Body of pancreas (tissue), 4 donors: ENCODE measurements around the gene ERAS. TPM values are rescaled to one million over a fixed set of nuclear protein-coding genes. Genes with fewer than 3 reads are reported as not detected.

Experiments
- ATAC-seq: fragments of 150-250 bp; one replicate; pipeline ENCODE4 v1.9.1; 2016
- DNase-seq, 4 donors: peaks; one replicate each; pipeline ENCODE4 v3.0.0-alpha.2; 2019
- H3K27ac ChIP-seq, 4 donors: fragments of 200-600 bp; sonication (generic); 1 replicate in 3 of 4; 2 replicates in 1 of 4; pipeline versions ENCODE4 v1.5.1 to v1.6.1; 2016 to 2019; ENCODE audit warnings: mild to moderate bottlenecking in 1 of 4, mixed read lengths in 1 of 4, moderate library complexity in 1 of 4
- H3K27me3 ChIP-seq, 2 donors: fragments of 200-600 bp; sonication (generic); one replicate each; pipeline ENCODE4 v1.6.0; 2016; ENCODE audit warnings: mild to moderate bottlenecking in 1 of 2
- H3K36me3 ChIP-seq, 2 donors: fragments of 200-600 bp; sonication (generic); replicated peaks in 1 of 2; 2 replicates each; pipeline ENCODE4 v1.5.1; 2016; ENCODE audit warnings: low read depth in 2 of 2; ENCODE audit not compliant: insufficient read depth in 1 of 2
- H3K4me1 ChIP-seq: fragments of 200-600 bp; sonication (generic); one replicate; pipeline ENCODE4 v1.6.0; 2016
- H3K4me3 ChIP-seq, 2 donors: fragments of 200-600 bp; sonication (generic); 1 replicate in 1 of 2; 2 replicates in 1 of 2; pipeline ENCODE4 v1.5.1; 2016 to 2019
- H3K9me3 ChIP-seq, 3 donors: fragments of 200-600 bp; sonication (generic); 1 replicate in 2 of 3; 2 replicates in 1 of 3; pipeline ENCODE4 v1.5.1; 2016
- CTCF ChIP-seq, 7 experiments: fragments of 450-650 bp in 4 of 7; fragments of 200-600 bp in 3 of 7; sonication (generic) in 3 of 7; IDR thresholded peaks; one replicate each; pipeline ENCODE4 v1.5.1; 2016 to 2019; ENCODE audit warnings: antibody characterized with exemption in 7 of 7
- POLR2A ChIP-seq, 3 donors: fragments of 450-650 bp; IDR thresholded peaks; one replicate each; pipeline ENCODE4 v1.6.1; 2016; ENCODE audit warnings: antibody characterized with exemption in 3 of 3, mild to moderate bottlenecking in 2 of 3
- WGBS, 2 donors: methylation state at CpG; one replicate each; pipeline ENCODE4 v1.1.5; 2017; 5-methylcytosine and 5-hydroxymethylcytosine counted together
- intact Hi-C: fragments of 100-400 bp; cut with DNase I; formaldehyde crosslinking; loops from one replicate; pipeline ENCODE4 v1.15.1; 2023
- total RNA-seq, 2 donors: library from RNA; depleted of rRNA; stranded (reverse); fragments of >200 nt; gene quantifications; one replicate each; pipeline ENCODE4 v1.1.0, GENCODE V29; 2016

Gene ERAS
- total RNA-seq, 2 donors from 2014 or later, result not detected

DNA sequence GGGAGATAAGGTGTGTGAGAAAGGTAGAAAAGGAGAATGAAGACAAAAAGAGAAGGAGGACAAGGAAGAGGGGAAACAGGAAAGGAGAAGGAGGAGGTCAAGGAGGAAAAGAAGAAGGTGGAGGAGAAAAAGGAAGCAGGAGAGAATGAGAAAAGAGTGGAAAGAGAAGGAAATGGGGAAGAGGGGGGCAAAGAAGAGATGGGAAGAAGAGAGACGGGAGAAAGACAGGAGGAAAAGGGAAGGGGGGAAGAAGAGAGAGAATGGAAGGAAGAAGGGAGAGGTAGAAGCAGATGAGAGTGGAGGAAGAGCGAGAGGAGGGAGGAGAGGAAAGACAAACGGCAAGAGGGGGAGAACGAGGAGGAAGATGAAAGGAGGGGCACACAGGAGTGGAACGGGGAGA, 35.8 kb upstream of the ERAS start:
- Histone ChIP-seq H3K4me3 (no peak overlapping the region), H3K9me3 (no peaks in the 10 kb centered on the region), H3K27ac (no peak overlapping the region), H3K36me3 (no peaks in the 10 kb centered on the region), H3K27me3 (no peaks in the 10 kb centered on the region), H3K4me1 (no peaks in the 10 kb centered on the region)
- intact Hi-C loops, result no loop called here
- 49 to 75% methylated on average over 2 to 5 of the region's 5 CpGs for WGBS, 2 donors
- no peak for ATAC-seq
- no peak for DNase-seq
- no peak for TF ChIP-seq CTCF (IDR thresholded peaks at IDR 0.05)
- TF ChIP-seq POLR2A (IDR thresholded peaks at IDR 0.05), result no peak

GRCh38 chrX:48791063-48791820, 35.1 kb upstream of the ERAS start:
- Histone ChIP-seq H3K4me1 (no peaks in the 10 kb centered on the region), H3K27me3 (no peaks in the 10 kb centered on the region), H3K27ac (no peak overlapping the region), H3K9me3 (no peaks in the 10 kb centered on the region), H3K36me3 (no peaks in the 10 kb centered on the region), H3K4me3 (no peak overlapping the region)
- intact Hi-C loops, result no loop called here
- 84% methylated on average over 6 of the region's 11 CpGs; no CpG with 5 or more reads in 1 of the 2 donors for WGBS, 2 donors
- DNase-seq (no peak), ATAC-seq (no peak)
- TF ChIP-seq POLR2A (IDR thresholded peaks at IDR 0.05), result no peak
- TF ChIP-seq CTCF (IDR thresholded peaks at IDR 0.05), result no peak

DNA sequence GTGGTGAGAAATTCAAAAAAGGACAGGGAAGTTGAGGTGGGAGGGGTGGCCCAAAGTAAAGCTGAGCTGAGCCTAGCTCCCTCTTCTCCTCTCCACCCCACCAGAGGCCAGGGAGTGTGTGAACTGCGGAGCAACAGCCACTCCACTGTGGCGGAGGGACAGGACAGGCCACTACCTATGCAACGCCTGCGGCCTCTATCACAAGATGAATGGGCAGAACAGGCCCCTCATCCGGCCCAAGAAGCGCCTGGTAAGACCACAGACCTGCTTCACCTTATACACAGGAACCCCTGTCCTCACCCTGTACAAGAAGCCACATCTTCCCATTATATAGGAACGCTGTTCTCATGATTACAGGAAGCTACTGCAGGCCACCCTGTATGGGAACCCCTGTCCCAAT, 34.1 kb upstream of the ERAS start:
- no peak for DNase-seq
- no peak overlapping the region for H3K27ac ChIP-seq
- H3K27me3 ChIP-seq, result no peaks in the 10 kb centered on the region
- no peak overlapping the region for H3K4me3 ChIP-seq
- 74 to 100% methylated on average over 2 to 7 of the region's 7 CpGs for WGBS, 2 donors
- intact Hi-C loops, result no loop called here
- H3K9me3 ChIP-seq, result no peaks in the 10 kb centered on the region
- no peak for ATAC-seq
- TF ChIP-seq POLR2A (IDR thresholded peaks at IDR 0.05), result no peak
- no peak for TF ChIP-seq CTCF (IDR thresholded peaks at IDR 0.05)
- no peaks in the 10 kb centered on the region for H3K36me3 ChIP-seq
- no peaks in the 10 kb centered on the region for H3K4me1 ChIP-seq

- no peaks in the 10 kb centered on the region for H3K4me1 ChIP-seq
- no peak overlapping the region for H3K27ac ChIP-seq
- no peak for DNase-seq
- no peaks in the 10 kb centered on the region for H3K36me3 ChIP-seq
- WGBS, 2 donors, result 83% methylated on average over 2 of the region's 4 CpGs; no CpG with 5 or more reads in 1 of the 2 donors
- ATAC-seq, result no peak
- intact Hi-C loops, result no loop called here
- H3K9me3 ChIP-seq, result no peaks in the 10 kb centered on the region
- no peak for TF ChIP-seq POLR2A (IDR thresholded peaks at IDR 0.05)
- no peak for TF ChIP-seq CTCF (IDR thresholded peaks at IDR 0.05)
- H3K4me3 ChIP-seq, result no peak overlapping the region
- H3K27me3 ChIP-seq, result no peaks in the 10 kb centered on the region
Measured at GRCh38 chrX:48793935-48794334, 32.4 kb upstream of the ERAS start.

GRCh38 chrX:48794340-48794910, 31.9 kb upstream of the ERAS start:
- H3K36me3 ChIP-seq, result no peaks in the 10 kb centered on the region
- H3K4me1 ChIP-seq, result no peaks in the 10 kb centered on the region
- 75 to 83% methylated on average over 4 to 11 of the region's 12 CpGs for WGBS, 2 donors
- no peak for TF ChIP-seq POLR2A (IDR thresholded peaks at IDR 0.05)
- no peak for TF ChIP-seq CTCF (IDR thresholded peaks at IDR 0.05)
- intact Hi-C loops, result no loop called here
- H3K27ac ChIP-seq, result no peak overlapping the region
- ATAC-seq (no peak), DNase-seq (no peak)
- no peaks in the 10 kb centered on the region for H3K27me3 ChIP-seq
- H3K4me3 ChIP-seq, result no peak overlapping the region
- H3K9me3 ChIP-seq, result no peaks in the 10 kb centered on the region
